GM12878 (cell line): Measurements from ENCODE around the gene CDC20B. TPM values are rescaled to one million over a fixed set of nuclear protein-coding genes. Genes with fewer than 3 reads are reported as not detected.

ENCODE experiments used
- ATAC-seq: fragments of 200-7000 bp; cut with Tn5 transposase; 3 replicates; pipeline ENCODE4 v1.9.1; 2020; ENCODE audit warnings: mild to moderate bottlenecking, moderate library complexity
- BruUV-seq: library from RNA; stranded (reverse); fragments of 400-500 nt; replicated peaks from 2 replicates; lab custom pipeline; 2021; lab: Mats Ljungman, UMichigan
- CTCF ChIA-PET: fragments of 300-600 bp; sonication (Branson Sonifier 250); formaldehyde crosslinking; extraction: SDS; loops from one replicate; lab custom pipeline; 2021; ENCODE audit warnings: inconsistent platforms; lab: Yijun Ruan, JAX
- POLR2A ChIA-PET: fragments of 350-600 bp; formaldehyde crosslinking; extraction: SDS; loops from one replicate; lab custom pipeline; 2021; ENCODE audit warnings: inconsistent platforms; lab: Charles Lee
- RAD21 ChIA-PET: fragments of 300-600 bp; sonication (Branson Sonifier 250); formaldehyde crosslinking; loops from one replicate; lab custom pipeline; 2023; ENCODE audit warnings: antibody characterized with exemption; ENCODE audit not compliant: unreplicated experiment; lab: Charles Lee
- SMC1A ChIA-PET: fragments of 300-600 bp; sonication (Branson Sonifier 250); formaldehyde crosslinking; loops from one replicate; lab custom pipeline; 2023; ENCODE audit not compliant: unreplicated experiment, uncharacterized antibody; lab: Charles Lee
- DNase-seq: peaks from one replicate; pipeline ENCODE4 v3.0.0-alpha.2; 2011; ENCODE audit warnings: low read depth, low spot score
- FAIRE-seq: peaks from 3 replicates; lab custom pipeline; 2011; peaks lifted over from hg19 to GRCh38; lab: Jason Lieb, UNC
- H2AFZ ChIP-seq: 2 replicates; pipeline ENCODE4 v1.6.0; 2011; ENCODE audit warnings: low read depth, low read length, control low read depth; ENCODE audit not compliant: control insufficient read depth
- H3K27ac ChIP-seq: 2 replicates; pipeline ENCODE4 v1.5.1; 2011; ENCODE audit warnings: control low read depth; ENCODE audit not compliant: control insufficient read depth, insufficient read depth
- H3K27me3 ChIP-seq, 2 experiments: replicated peaks in 1 of 2; 2 replicates each; pipeline versions ENCODE4 v1.6.0 to v1.6.1; 2011; ENCODE audit warnings: low read length in 1 of 2; ENCODE audit not compliant: control insufficient read depth in 2 of 2, insufficient read depth in 2 of 2
- H3K36me3 ChIP-seq, 2 experiments: 2 replicates each; pipeline ENCODE4 v1.5.1; 2011; ENCODE audit warnings: low read length in 1 of 2; ENCODE audit not compliant: control insufficient read depth in 2 of 2, insufficient read depth in 2 of 2
- H3K4me1 ChIP-seq: 2 replicates; pipeline ENCODE4 v1.6.1; 2011; ENCODE audit warnings: mild to moderate bottlenecking, low read length, moderate library complexity, mixed read lengths; ENCODE audit not compliant: control insufficient read depth, insufficient read depth
- H3K4me2 ChIP-seq: 2 replicates; pipeline ENCODE4 v1.6.0; 2011; ENCODE audit warnings: control low read depth; ENCODE audit not compliant: control insufficient read depth, insufficient read depth
- H3K4me3 ChIP-seq: fragments of 200-600 bp; sonication (generic); 2 replicates; pipeline ENCODE4 v1.5.1; 2016
- H3K79me2 ChIP-seq: 2 replicates; pipeline ENCODE4 v1.6.0; 2011; ENCODE audit warnings: low read length; ENCODE audit not compliant: control insufficient read depth, insufficient read depth
- H3K9ac ChIP-seq: 2 replicates; pipeline ENCODE4 v1.8.0; 2011; ENCODE audit warnings: low read length, control low read depth, mixed read lengths; ENCODE audit not compliant: control insufficient read depth, insufficient read depth
- H3K9me3 ChIP-seq: replicated peaks from 3 replicates; pipeline ENCODE4 v1.5.1; 2011; ENCODE audit warnings: mild to moderate bottlenecking, low read length; ENCODE audit not compliant: control insufficient read depth, insufficient read depth
- H4K20me1 ChIP-seq: 2 replicates; pipeline ENCODE4 v1.6.0; 2011; ENCODE audit not compliant: control insufficient read depth, insufficient read depth
- BACH1 ChIP-seq: fragments of 450-650 bp; IDR thresholded peaks from 2 replicates; pipeline ENCODE4 v1.6.1; 2017; ENCODE audit warnings: mild to moderate bottlenecking, borderline replicate concordance
- DPF2 ChIP-seq: fragments of 450-650 bp; IDR thresholded peaks from 2 replicates; pipeline ENCODE4 v1.6.1; 2017; ENCODE audit warnings: mild to moderate bottlenecking
- EGR1 ChIP-seq, 2 experiments: IDR thresholded peaks; 1 replicate in 1 of 2; 2 replicates in 1 of 2; pipeline ENCODE4 v1.6.1; 2011 to 2012; ENCODE audit warnings: low read depth in 2 of 2, low read length in 2 of 2, borderline replicate concordance in 1 of 2, mild to moderate bottlenecking in 1 of 2, moderate library complexity in 1 of 2
- ETV6 ChIP-seq, 2 experiments: fragments of 450-650 bp in 1 of 2; IDR thresholded peaks in 1 of 2; conservative IDR thresholded peaks in 1 of 2; 2 replicates each; pipeline ENCODE4 v1.6.1; 2014; ENCODE audit warnings: antibody characterized with exemption in 1 of 2, borderline replicate concordance in 1 of 2, low read depth in 1 of 2, mild to moderate bottlenecking in 1 of 2, moderate library complexity in 1 of 2
- JUNB ChIP-seq: IDR thresholded peaks from 2 replicates; pipeline ENCODE4 v1.6.1; 2016; ENCODE audit warnings: antibody characterized with exemption, mild to moderate bottlenecking
- JUND ChIP-seq: IDR thresholded peaks from 2 replicates; pipeline ENCODE4 v1.6.1; 2012; ENCODE audit warnings: low read depth, mild to moderate bottlenecking, low read length, improper control_type of control experiment, moderate library complexity
- MEF2B ChIP-seq: fragments of 450-650 bp; IDR thresholded peaks from 2 replicates; pipeline ENCODE4 v1.6.1; 2018; ENCODE audit warnings: mild to moderate bottlenecking, moderate library complexity; ENCODE audit not compliant: partially characterized antibody, poor library complexity, severe bottlenecking
- NBN ChIP-seq: fragments of 450-650 bp; IDR thresholded peaks from 2 replicates; pipeline ENCODE4 v1.6.1; 2016
- NR2C1 ChIP-seq: fragments of 450-650 bp; IDR thresholded peaks from 2 replicates; pipeline ENCODE4 v1.6.1; 2017; ENCODE audit warnings: antibody characterized with exemption, mild to moderate bottlenecking, moderate library complexity
- NR2F1 ChIP-seq: fragments of 450-650 bp; conservative IDR thresholded peaks from 2 replicates; pipeline ENCODE4 v1.6.1; 2017; ENCODE audit warnings: mild to moderate bottlenecking
- PML ChIP-seq: IDR thresholded peaks from 2 replicates; pipeline ENCODE4 v1.6.1; 2012; ENCODE audit warnings: low read length, inconsistent platforms
- POU2F2 ChIP-seq: IDR thresholded peaks from 3 replicates; pipeline ENCODE4 v1.6.1; 2011; ENCODE audit warnings: low read depth, mild to moderate bottlenecking, low read length, borderline replicate concordance
- SMC3 ChIP-seq: IDR thresholded peaks from 2 replicates; pipeline ENCODE4 v1.6.1; 2011; ENCODE audit warnings: low read length, improper control_type of control experiment, borderline replicate concordance
- SP1 ChIP-seq: IDR thresholded peaks from one replicate; pipeline ENCODE4 v1.6.1; 2011; ENCODE audit warnings: low read depth, low read length
- ZNF622 ChIP-seq: fragments of 450-650 bp; IDR thresholded peaks from 2 replicates; pipeline ENCODE4 v1.6.1; 2017; ENCODE audit warnings: mild to moderate bottlenecking, inconsistent platforms
- in situ Hi-C: fragments of 300-500 bp; cut with MboI; formaldehyde crosslinking; loops from 9 replicates; pipeline ENCODE4 v1.14.3; 2018; ENCODE audit warnings: mixed read lengths
- intact Hi-C: fragments of 100-400 bp; cut with micrococcal nuclease; formaldehyde crosslinking; loops from one replicate; pipeline ENCODE4 v1.14.2; 2022; ENCODE audit not compliant: unreplicated experiment
- polyA plus RNA-seq, 11 experiments: library from polyadenylated mRNA; depleted of rRNA in 4 of 11; unstranded in 6 of 11; stranded (reverse) in 5 of 11; fragments of >200 nt; fragmentation: Nextera tagmentation in 4 of 11; fragmentation: Illumina TruSeq in 1 of 11; extraction: Ambion mirVana in 4 of 11; extraction: Trizol in 1 of 11; gene quantifications; 1 replicate in 1 of 11; 2 replicates in 10 of 11; pipeline versions ENCODE4 v1.2.1 to v1.2.3, GENCODE V29; 2011 to 2016; ENCODE audit warnings: inconsistent platforms in 2 of 11, missing spikeins in 2 of 11, low read depth in 1 of 11
- total RNA-seq, 4 experiments: library from RNA; depleted of rRNA in 3 of 4; stranded (reverse); fragments of >200 nt in 3 of 4; fragmentation: Illumina TruSeq in 1 of 4; extraction: Trizol in 1 of 4; gene quantifications; 2 replicates each; pipeline versions ENCODE4 v1.2.1 to v1.2.3, GENCODE V29; 2013 to 2021
- TF ChIP-seq, protein P1 (sequence below): fragments of 450-650 bp; IDR thresholded peaks from 2 replicates; pipeline ENCODE4 v1.6.1; 2017; ENCODE audit warnings: mild to moderate bottlenecking, moderate library complexity
- TF ChIP-seq, protein P2 (sequence below): fragments of 450-650 bp; IDR thresholded peaks from 2 replicates; pipeline ENCODE4 v1.6.1; 2017; ENCODE audit warnings: mild to moderate bottlenecking, low read depth, inconsistent platforms; ENCODE audit not compliant: poor library complexity, severe bottlenecking
- TF ChIP-seq, protein P3 (sequence below): IDR thresholded peaks from 2 replicates; pipeline ENCODE4 v1.6.1; 2011; ENCODE audit warnings: borderline replicate concordance, low read depth, mild to moderate bottlenecking, moderate library complexity, low read length; ENCODE audit not compliant: insufficient read depth, poor library complexity, severe bottlenecking

The CDC20B gene
- total and polyA plus RNA-seq, 10 of the 15 experiments (the other 5 are each of a cell fraction or from before 2014, with no cell fraction given), result 0.05 to 0.11 TPM; not detected in 8

DNA sequence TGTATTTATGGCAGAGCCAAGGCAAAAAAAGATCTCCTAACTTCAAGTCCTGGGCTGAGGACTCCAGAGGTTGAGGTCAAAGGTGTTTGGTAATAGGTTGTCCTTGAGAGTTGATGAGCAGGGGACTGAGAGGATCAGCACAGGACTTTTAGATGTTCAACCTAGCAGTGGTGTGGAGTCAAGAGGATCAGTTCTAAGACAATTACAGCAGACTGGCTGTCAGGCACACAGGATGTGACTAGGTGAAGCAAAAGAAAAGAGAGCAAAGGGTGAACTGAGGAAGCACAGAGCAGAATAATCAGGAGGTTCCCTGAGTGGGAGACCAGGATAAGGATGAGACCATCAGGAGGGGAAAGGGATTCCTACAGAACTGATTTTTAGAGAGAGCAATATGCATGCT lies 59.6 kb downstream of the CDC20B start:
- POLR2A ChIA-PET, result no interaction called here
- H3K9me3 ChIP-seq, result no peaks in the 10 kb centered on the region
- H3K79me2 ChIP-seq, result no peaks in the 10 kb centered on the region
- BruUV-seq, result no TSS peak
- intact Hi-C loops, result no loop called here
- no peak overlapping the region for H3K9ac ChIP-seq
- H3K27me3 ChIP-seq, result no peaks in the 10 kb centered on the region; a peak in 1 of 4 replicates
- FAIRE-seq (no peak), DNase-seq (no peak), ATAC-seq (no peak)
- SMC1A ChIA-PET, result no interaction called here
- in situ Hi-C loops, result no loop called here
- H3K36me3 ChIP-seq, result no peaks in the 10 kb centered on the region
- no peak overlapping the region for H3K4me3 ChIP-seq
- no peak overlapping the region for H3K27ac ChIP-seq
- TF ChIP-seq SMC3 (no peak), JUNB (no peak), ETV6 (conservative IDR thresholded peaks at IDR 0.05 in 1 of 2, IDR thresholded peaks at IDR 0.05 in 1 of 2; ENCODE audit: borderline replicate concordance in 1 of 2, low read depth in 1 of 2) (no peak), SP1 (no peak), DPF2 (no peak), NBN (no peak), MEF2B (no peak), PML (no peak), NR2C1 (no peak), EGR1 (IDR thresholded peaks at IDR 0.05; ENCODE audit: borderline replicate concordance in 1 of 2, low read depth in 2 of 2, low read length in 2 of 2) (no peak), NR2F1 (no peak), ZNF622 (no peak), POU2F2 (no peak), BACH1 (no peak), JUND (no peak)
- TF ChIP-seq, protein P1, sequence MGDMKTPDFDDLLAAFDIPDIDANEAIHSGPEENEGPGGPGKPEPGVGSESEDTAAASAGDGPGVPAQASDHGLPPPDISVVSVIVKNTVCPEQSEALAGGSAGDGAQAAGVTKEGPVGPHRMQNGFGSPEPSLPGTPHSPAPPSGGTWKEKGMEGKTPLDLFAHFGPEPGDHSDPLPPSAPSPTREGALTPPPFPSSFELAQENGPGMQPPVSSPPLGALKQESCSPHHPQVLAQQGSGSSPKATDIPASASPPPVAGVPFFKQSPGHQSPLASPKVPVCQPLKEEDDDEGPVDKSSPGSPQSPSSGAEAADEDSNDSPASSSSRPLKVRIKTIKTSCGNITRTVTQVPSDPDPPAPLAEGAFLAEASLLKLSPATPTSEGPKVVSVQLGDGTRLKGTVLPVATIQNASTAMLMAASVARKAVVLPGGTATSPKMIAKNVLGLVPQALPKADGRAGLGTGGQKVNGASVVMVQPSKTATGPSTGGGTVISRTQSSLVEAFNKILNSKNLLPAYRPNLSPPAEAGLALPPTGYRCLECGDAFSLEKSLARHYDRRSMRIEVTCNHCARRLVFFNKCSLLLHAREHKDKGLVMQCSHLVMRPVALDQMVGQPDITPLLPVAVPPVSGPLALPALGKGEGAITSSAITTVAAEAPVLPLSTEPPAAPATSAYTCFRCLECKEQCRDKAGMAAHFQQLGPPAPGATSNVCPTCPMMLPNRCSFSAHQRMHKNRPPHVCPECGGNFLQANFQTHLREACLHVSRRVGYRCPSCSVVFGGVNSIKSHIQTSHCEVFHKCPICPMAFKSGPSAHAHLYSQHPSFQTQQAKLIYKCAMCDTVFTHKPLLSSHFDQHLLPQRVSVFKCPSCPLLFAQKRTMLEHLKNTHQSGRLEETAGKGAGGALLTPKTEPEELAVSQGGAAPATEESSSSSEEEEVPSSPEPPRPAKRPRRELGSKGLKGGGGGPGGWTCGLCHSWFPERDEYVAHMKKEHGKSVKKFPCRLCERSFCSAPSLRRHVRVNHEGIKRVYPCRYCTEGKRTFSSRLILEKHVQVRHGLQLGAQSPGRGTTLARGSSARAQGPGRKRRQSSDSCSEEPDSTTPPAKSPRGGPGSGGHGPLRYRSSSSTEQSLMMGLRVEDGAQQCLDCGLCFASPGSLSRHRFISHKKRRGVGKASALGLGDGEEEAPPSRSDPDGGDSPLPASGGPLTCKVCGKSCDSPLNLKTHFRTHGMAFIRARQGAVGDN, result no peak
- TF ChIP-seq, protein P2, sequence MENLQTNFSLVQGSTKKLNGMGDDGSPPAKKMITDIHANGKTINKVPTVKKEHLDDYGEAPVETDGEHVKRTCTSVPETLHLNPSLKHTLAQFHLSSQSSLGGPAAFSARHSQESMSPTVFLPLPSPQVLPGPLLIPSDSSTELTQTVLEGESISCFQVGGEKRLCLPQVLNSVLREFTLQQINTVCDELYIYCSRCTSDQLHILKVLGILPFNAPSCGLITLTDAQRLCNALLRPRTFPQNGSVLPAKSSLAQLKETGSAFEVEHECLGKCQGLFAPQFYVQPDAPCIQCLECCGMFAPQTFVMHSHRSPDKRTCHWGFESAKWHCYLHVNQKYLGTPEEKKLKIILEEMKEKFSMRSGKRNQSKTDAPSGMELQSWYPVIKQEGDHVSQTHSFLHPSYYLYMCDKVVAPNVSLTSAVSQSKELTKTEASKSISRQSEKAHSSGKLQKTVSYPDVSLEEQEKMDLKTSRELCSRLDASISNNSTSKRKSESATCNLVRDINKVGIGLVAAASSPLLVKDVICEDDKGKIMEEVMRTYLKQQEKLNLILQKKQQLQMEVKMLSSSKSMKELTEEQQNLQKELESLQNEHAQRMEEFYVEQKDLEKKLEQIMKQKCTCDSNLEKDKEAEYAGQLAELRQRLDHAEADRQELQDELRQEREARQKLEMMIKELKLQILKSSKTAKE, result no peak
- TF ChIP-seq, protein P3, sequence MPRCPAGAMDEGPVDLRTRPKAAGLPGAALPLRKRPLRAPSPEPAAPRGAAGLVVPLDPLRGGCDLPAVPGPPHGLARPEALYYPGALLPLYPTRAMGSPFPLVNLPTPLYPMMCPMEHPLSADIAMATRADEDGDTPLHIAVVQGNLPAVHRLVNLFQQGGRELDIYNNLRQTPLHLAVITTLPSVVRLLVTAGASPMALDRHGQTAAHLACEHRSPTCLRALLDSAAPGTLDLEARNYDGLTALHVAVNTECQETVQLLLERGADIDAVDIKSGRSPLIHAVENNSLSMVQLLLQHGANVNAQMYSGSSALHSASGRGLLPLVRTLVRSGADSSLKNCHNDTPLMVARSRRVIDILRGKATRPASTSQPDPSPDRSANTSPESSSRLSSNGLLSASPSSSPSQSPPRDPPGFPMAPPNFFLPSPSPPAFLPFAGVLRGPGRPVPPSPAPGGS, result no peak
- CTCF ChIA-PET, result no interaction called here
- no peak overlapping the region for H2AFZ ChIP-seq
- H3K4me2 ChIP-seq, result no peak overlapping the region
- no peaks in the 10 kb centered on the region for H3K4me1 ChIP-seq
- RAD21 ChIA-PET, result no interaction called here
- H4K20me1 ChIP-seq, result no peaks in the 10 kb centered on the region
